GM18519 (cell line): ENCODE results near the gene GLB1L3.
"Not testable (repeated sequence)": the region's sequence is repeated elsewhere in the genome, so short reads cannot be mapped to it uniquely, and the experiment has no call there.

Source experiments
- ATAC-seq: cut with Tn5 transposase; IDR thresholded peaks from one replicate; pipeline ENCODE4 v1.9.1; 2021; ENCODE audit warnings: mild to moderate bottlenecking, moderate library complexity; ENCODE audit not compliant: unreplicated experiment, low FRiP score

GLB1L3 gene

DNA sequence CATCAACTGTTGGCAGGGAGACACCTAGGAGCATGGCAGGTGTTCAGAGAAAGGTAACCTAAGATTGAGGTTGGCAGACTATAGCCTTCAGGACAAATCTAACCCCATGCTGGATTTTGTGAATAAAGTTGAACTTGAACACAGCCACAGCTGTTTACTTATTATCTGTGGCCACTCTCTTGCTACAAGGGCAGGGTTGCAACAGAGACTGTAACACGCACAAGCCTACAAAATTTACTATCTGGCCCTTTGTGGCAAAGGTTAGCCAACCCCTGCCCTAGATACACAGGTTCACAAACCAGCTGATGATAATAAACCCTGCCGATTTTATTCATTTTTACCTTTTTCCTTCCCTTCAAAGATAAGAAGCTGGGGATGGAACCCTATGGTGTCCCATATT is 25.5 kb upstream of the GLB1L3 start:
- ATAC-seq: no peak

DNA sequence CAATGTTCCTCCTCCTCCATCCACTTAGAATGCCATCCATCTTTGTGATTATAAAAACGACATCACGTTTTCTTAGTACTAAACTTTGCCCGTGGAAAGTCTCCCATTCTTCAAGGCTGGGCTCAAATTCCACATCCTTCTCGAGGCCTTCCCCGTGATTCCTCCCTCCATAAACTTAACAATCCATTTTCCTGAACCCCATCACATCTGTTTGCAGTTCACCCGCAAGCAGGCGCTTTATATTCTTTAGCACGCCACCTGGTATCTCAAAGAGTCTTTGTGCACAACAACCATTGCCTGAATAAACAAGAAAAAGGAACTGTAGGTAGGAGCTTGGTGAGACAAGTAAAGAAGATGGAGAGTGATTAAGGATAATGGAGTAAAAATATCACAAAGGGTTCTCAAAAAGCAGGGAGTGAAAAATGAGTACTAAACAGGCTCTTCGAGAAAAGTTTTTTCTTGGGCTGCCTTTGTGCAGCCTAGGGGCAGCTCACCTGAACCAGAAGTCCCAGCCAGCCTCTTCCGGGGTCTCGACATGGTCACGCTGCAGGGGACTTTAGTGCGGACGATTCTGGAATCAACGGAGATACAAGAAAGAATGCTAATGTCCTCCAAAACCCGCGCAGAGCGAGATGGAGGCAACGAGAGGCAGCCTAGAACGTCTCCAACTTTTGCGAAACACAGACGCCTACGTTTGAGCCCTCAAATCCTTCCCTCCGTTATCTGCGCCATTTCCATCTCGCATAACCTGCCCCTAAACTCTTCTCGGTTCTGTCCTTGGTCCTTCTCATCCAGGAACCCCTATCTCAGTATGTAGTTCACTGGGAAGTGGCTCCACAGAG is 23.6 kb upstream of the GLB1L3 start:
- no peak for ATAC-seq

DNA sequence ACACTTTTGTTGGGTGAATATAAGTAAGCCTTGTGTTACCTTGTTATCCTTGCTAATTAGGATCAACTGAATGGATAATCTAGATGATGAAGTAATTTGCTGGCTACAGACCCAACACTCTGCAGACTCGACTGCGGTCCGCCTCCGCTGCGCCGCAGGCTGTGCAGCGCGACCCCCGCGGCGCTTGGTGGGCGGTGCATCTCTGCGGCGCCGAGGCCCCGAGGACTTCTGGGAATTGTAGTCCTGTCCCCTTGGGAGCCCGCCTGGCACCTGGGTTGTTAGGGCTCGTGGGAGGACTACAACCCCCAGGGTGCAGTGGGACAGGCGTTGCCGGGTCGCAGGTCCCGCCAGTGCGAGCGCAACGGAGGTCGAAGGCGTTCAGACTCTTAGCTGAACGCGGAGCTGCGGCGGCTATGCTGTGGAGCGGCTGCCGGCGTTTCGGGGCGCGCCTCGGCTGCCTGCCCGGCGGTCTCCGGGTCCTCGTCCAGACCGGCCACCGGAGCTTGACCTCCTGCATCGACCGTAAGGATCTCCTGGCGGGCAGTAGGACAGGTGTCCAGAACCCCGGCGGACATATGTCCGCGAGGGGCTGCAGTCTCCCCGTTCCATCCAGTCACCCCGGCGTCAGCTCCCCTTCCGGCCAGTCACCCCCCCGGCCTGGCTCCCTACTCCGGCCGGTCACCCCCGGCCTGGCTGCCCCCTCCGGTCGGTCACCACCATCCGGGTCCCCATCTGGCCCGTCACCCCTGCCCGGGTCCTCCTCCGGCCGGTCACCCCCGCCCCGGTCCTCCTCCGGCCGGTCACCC is 22.8 kb upstream of the GLB1L3 start, which contains the start of the genes ACAD8 and THYN1:
ACAD8 (plus strand) TSS at position 381 of the 806 bp plus-strand sequence; CDS start at position 414, 33 bp downstream.
THYN1 (minus strand) TSS at position 165 of the 806 bp plus-strand sequence. CDS start 470 bp downstream, outside the sequence.
- ATAC-seq: peak; percentile 98

DNA sequence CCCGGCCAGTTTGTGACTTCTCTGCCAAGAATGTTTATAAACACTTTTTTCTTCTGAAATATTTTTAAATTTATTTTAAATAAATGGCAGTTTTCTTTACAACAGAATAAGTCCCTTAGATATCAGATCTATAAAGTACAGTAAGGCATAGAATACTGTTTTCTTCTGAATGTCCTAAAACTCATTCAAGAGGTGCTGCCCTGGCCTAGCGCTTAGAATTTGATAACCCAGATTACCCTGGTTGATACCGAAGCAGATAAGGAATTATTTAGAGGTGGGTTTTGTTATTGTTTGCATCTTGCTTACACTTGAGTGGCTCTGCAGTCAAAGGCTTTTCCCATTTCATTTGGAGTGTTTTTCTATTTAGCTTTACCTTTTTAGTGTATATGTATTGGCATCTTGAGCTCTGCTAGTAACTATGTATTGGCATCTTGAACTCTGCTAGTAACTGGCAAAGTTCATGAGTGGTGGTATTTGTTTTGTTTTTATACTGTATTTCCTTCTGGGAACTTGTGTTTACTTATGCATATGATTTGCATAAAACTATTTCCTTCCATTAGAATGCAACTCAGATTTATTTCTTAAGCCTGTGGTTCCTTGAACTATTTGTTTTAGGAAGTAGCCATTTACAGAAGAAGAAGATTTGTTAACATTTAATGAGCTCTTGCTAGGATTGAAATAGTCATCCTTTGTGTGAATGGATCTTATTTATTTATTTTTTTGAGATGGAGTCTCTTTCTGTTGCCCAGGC is 21.6 kb upstream of the GLB1L3 start:
- ATAC-seq: no peak

DNA sequence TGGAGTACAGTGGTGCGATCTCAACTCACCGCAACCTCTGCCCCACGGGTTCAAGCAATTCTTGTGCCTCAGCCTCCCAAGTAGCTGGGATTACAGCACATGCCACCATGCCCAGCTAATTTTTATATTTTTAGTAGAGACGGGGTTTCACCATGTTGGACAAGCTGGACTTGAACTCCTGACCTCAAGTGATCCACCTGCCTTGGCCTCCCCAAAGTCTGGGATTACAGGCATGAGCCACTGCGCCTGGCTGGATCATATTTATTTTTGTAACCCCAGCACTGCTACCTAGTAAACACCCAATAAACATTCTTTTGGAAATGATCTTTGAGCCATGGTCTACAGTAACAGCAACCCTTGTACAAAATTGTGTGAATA is 21.0 kb upstream of the GLB1L3 start:
- not testable (repeated sequence) for ATAC-seq

DNA sequence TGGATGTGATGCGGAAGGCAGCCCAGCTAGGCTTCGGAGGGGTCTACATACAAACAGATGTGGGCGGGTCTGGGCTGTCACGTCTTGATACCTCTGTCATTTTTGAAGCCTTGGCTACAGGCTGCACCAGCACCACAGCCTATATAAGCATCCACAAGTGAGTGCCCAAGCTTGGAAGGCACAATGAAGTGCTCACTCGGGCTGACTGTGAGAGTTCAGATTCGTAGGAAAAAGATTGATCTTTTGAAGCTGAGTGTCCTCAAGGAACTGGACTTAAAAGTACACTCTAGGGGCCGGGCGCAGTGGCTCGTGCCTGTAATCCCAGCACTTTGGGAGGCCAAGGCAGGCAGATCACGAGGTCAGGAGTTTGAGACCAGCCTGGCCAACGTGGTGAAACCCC is 19.1 kb upstream of the GLB1L3 start:
- no peak for ATAC-seq

DNA sequence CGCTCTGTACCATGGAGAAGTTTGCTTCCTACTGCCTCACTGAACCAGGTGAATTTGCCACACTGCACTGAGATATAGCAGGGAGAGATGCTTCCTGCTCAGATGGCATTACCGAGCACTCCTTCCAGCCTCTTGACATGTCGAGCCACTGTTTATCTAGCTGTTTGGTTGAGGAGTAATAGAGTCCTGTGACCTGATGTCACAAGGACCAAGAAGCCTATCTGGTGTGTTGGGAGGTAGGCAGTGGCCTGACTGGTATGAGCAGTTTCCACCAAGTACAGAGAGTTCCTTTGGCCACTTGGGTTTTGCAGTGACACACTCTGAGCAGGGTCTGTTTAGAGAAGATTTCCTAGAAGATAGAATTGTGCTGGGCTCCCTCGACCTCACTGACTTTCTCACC is 17.6 kb upstream of the GLB1L3 start:
- no peak for ATAC-seq

DNA sequence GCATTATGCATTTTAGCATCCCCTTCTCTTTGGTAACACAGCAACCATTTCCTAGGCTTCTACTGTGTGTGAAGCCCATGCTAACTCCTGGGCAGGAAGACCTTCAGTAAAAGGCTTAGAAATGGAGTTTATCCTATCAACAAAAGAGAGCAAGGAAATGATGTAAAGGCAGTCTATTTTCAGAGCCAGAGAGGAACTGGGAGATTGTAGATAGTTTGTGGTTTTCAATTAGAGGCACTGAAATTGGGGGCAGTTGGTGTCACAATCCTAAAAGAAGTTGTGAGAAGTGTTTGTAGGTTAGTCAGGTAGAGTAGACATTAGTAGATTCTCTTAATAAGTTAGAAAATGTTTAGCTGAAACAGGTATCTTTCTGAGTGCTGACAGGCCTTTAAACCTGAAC is 15.7 kb upstream of the GLB1L3 start:
- ATAC-seq: no peak

DNA sequence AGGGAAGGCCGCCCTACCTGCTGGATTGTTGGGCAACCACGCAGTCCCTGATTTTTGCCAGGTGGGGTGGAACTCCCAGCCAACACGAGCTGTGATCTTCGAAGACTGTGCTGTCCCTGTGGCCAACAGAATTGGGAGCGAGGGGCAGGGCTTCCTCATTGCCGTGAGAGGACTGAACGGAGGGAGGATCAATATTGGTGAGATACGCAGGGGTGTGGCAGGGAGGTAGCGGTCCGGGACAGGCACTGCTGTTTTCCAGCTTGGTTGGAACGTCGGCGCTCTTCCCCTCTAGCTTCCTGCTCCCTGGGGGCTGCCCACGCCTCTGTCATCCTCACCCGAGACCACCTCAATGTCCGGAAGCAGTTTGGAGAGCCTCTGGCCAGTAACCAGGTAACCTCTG is 15.2 kb upstream of the GLB1L3 start:
- ATAC-seq: no peak

DNA sequence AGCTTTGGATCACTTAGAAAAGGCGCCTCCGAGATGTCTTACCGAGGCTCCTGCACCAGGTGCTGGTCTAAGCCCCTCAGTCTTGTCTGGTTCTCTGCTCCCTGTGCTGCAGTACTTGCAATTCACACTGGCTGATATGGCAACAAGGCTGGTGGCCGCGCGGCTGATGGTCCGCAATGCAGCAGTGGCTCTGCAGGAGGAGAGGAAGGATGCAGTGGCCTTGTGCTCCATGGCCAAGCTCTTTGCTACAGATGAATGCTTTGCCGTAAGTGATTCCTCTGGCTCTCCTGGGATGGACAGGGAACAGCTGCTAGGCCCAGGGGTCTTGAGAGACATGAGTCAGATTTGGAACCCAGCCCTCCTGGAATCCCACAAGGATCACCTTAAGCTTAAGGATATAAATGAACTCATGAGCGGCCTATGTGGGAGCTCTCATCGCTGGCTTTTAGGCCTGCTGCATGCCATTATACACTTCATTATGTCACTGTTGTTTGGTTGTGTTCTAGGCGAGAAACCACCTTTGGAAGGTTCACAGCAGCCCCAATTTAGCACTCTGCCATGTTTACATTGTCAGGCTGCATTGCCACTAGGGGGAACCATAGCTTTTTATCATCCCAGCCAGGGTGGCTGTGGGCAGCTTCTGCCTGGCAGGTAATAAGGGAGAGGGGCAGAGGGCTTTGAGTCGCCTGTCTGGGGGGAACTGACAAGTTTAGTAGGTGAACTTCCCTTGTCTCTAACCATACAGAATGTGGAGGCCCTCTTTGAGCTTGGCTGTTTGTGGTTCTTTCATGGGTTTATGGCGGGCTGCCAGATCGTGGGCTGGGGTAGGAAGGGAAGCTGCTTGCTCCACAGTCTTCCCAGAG is 14.3 kb upstream of the GLB1L3 start:
- no peak for ATAC-seq

DNA sequence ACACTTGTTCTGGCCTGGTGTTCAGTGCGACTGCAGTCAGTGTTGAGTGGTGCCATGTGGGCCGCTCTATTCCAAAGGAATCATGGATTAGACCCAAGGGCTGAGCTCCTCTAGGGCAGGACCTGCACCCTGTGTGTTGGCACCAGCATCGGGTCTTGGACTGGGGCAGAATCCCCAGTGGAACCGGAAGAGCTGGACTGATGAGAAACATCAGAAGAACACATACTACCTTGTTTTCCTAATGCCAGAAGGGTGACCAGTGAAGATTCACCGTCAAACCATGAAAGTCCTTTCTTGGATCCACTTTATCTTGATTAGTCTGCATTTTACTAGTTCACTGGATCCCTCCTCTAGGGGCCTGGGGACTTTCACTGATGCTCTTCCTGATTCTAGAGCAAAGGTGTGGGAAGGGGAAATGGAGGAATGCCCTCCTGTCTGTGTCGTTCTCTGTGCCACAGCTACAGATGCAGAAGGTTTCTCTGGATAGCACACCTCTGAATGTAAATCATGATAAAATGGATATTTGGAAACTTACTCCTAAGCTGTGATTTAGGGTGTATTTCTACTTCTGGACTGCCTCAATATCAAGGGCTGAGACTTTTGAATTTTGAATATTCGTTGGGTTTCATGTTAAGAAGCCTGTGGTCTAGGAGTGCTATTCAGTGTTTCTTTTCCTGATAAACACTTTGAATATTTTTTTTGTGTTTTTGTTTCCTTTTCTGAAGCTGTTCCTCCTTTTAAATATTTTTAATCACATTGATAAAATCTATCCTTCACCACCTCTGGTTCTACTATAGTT is 11.0 kb upstream of the GLB1L3 start:
- no peak for ATAC-seq

DNA sequence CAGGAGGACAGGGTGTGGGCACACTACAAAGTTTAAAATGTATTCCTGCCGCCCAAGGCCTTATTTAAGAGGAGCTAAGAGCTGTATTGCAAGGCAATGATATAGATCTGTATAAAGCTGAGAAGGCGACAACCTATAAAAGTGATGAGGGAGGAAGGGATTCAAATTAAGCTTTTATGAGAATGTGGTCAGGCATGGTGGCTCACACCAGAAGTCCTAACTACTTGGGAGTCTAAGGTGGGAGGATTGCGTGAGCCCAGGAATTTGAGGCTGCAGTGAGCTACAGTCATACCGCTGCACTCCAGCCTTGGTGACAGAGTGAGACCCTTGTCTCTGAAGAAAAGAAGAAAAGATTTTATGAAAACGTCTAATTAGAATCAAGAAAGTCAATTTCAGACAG is 9.7 kb upstream of the GLB1L3 start:
- no peak for ATAC-seq

DNA sequence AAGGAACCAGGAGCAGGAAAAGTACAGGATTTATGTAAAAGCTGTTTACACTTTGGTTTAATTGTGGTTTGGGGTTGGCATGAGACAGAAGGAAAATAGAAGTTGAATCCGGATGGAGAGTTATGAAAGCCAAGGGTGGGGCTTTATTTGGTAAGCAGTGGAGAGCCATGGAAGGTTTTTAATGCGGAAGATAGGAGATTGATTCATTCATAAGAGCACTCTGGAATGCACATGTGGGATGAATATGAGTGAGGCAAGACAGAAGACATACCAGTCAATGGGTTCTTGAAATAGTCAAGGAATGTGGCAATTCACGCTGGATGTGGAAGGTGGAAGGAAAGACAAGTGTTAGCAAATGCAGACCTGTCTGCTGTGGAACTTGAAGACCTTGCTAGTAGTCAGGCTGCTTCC is 9.3 kb upstream of the GLB1L3 start:
- ATAC-seq: no peak

DNA sequence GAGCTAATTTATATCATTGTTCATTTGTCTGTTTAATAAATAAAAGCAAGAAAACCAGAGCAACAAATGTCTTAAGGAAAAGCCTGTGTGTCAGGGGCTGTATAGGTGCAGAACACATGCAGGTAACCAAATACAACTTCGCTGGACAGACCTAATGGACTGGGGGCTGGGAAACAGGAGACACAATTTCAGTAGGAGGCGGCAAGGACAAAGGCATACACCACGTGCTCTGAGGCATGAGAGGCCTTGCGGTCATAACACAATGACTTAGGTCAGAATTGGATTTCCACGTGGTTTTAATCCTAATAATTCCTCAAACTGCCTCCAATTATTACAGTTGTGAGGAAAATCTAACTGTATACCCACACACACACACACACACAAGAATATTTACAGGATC is 8.7 kb upstream of the GLB1L3 start:
- no peak for ATAC-seq

DNA sequence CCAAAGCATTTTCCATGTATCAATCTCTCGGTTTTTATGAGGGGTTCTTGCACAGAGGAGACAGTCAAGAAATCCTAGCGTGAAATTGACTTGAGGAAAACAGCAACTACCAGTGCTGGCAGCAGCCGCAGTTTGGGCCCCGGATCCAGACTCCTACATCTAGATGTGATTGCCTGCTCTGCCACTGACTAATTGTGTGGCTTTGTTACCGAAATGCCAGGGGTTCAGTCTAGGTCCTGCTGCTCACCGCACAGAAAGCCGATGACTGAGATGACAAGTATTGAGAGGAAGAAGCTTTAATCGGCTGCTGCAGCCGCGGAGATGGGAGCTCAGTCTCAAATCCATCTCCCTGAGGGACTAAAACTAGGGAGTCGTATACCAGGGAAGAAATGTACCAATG is 8.2 kb upstream of the GLB1L3 start:
- no peak for ATAC-seq

DNA sequence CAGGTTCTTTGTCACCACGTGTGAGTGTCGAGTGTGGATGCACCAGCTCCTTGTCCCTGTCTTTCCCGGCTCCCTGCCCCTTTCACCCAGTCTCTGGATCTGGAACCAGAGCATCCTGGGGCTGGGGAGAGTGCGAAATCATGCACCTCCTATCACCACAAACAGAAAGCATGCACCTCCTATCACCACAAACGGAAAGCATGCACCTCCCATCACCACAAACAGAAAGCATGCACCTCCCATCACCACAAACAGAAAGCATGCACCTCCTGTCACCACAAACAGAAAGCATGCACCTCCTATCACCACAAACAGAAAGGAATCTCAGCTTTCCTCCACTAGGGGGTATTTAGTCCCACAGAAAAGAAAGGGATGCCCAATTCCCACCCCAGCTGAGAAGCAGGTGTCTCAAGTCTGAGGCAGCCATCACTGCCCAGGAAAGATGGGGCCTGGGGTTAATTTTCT is 5.9 kb upstream of the GLB1L3 start:
- ATAC-seq: no peak

DNA sequence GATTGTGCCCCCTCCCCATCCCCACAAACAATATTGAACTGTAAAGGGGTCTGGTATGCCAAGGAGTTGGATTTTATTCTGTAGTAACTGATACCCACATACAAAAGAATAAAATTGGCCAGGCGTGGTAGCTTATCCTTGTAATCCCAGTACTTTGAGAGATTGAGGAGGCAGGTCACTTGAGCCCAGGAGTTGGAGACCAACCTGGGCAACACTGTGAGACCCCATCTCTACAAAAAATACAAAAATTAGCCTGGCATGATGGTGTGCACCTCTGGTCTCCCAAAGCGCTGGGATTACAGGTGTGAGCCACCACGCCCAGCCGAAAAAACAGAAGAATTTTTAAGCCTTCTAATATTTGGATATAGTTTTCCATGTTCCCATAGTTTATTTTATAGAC is 4.2 kb upstream of the GLB1L3 start:
- no peak for ATAC-seq

DNA sequence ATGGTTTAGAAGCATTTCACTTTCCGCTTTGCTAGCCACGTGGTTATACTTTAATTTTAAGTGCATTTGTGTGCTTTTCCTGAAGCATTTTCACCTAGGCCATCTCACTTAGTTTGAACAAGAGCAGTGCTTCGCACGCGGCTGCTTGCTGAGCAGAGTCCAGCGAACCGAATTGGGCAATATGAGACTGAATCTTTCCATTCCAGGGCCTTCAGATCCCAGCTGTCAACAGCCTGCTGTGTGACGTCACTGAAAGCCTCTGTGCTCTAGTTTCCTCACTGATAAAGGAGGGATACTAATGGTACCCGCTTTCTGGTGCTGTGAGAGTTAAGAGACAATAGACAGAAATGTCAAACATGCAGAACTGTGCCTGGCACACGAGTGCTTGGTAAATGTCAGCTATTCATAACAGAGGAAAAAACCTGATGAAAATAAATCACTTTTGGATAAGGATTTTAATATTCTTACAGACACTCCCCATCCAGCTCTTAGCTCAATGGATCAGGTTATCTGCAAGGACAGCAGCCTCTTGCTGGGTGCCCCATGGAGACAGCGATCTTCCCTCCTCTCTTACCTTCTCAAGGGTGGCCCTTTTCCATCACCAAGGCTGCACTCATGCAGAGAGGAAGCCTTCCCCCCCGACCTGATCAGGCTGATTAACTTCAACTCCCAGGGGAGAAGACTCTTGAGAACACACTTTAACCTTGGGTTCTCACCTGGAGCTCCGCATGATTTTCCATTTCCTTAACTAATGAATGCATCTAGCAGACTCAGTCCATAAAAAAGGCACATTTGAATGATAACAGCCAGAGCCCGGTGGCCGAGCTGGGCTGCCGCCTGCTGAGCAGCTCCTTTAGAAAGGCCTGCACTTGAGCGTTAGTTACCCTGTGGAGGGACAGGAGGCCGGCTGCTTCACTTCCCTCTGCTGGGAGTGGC is 3.5 kb upstream of the GLB1L3 start:
- no peak for ATAC-seq
